Naive thymus-derived CD8-positive, alpha-beta T cell (primary cell): ENCODE data around the gene MAFB. TPM values are rescaled to one million over a fixed set of nuclear protein-coding genes. Genes with fewer than 3 reads are reported as not detected.

Source experiments
- ATAC-seq, 2 donors: fragments of 150-1000 bp; cut with Tn5 transposase in 1 of 2; sonication (Bioruptor Pico), chemical (Tn5 transposase) in 1 of 2; 1 replicate in 1 of 2; 2 replicates in 1 of 2; pipeline ENCODE4 v1.10.0; 2021; ENCODE audit warnings: mild to moderate bottlenecking in 2 of 2, moderate library complexity in 2 of 2
- POLR2A ChIA-PET: fragments of 350-600 bp; sonication (Branson Sonifier 250); formaldehyde crosslinking; loops from one replicate; lab custom pipeline; 2021; ENCODE audit warnings: antibody characterized with exemption; lab: Charles Lee
- DNase-seq, 10 donors: peaks; one replicate each; pipeline versions ENCODE4 v3.0.0 to v3.0.0-alpha.2; 2020 to 2022
- H3K27ac Mint-ChIP-seq, 10 donors: one replicate each; pipeline ENCODE4 v1.8.0; 2020 to 2022; ENCODE audit warnings: mild to moderate bottlenecking in 10 of 10, mixed read lengths in 10 of 10, moderate library complexity in 4 of 10, inconsistent platforms in 1 of 10
- H3K27me3 Mint-ChIP-seq, 5 donors: one replicate each; pipeline ENCODE4 v1.8.0; 2021 to 2022; ENCODE audit warnings: mixed read lengths in 5 of 5
- H3K36me3 Mint-ChIP-seq, 3 donors: one replicate each; pipeline ENCODE4 v1.8.0; 2020 to 2022; ENCODE audit warnings: mixed read lengths in 3 of 3, mild to moderate bottlenecking in 2 of 3, inconsistent platforms in 1 of 3
- H3K4me1 Mint-ChIP-seq, 4 donors: one replicate each; pipeline ENCODE4 v1.8.0; 2021 to 2022; ENCODE audit warnings: mixed read lengths in 4 of 4
- H3K4me3 Mint-ChIP-seq, 10 donors: one replicate each; pipeline ENCODE4 v1.8.0; 2020 to 2022; ENCODE audit warnings: mild to moderate bottlenecking in 10 of 10, mixed read lengths in 10 of 10, moderate library complexity in 6 of 10, inconsistent platforms in 1 of 10
- H3K9me3 Mint-ChIP-seq, 9 donors: one replicate each; pipeline ENCODE4 v1.8.0; 2020 to 2022; ENCODE audit warnings: mixed read lengths in 9 of 9, mild to moderate bottlenecking in 3 of 9, inconsistent platforms in 1 of 9, moderate library complexity in 1 of 9
- polyA plus RNA-seq, 3 donors: library from polyadenylated mRNA; unstranded; fragments of 300-500 nt; fragmentation: Illumina TruSeq; gene quantifications; one replicate each; pipeline ENCODE4 v1.2.3, GENCODE V29; 2021
- total RNA-seq, 8 experiments: library from RNA in 2 of 8; stranded (reverse) in 2 of 8; gene quantifications; one replicate each; pipeline ENCODE4 v1.2.3 and lab custom pipeline; 2021 to 2026

The MAFB gene
- total and polyA plus RNA-seq, 5 experiments from 2014 or later = 0.08 to 1.3 (median 1.1) TPM; not detected in 2

- Mint-ChIP-seq H3K4me1 (no peaks in the 10 kb centered on the region), H3K27me3 (peaks cover 0 to 10% (median 8%) of the 10 kb centered on the region in 5 donors), H3K4me3 (no peak overlapping the region), H3K36me3 (no peaks in the 10 kb centered on the region), H3K27ac (no peak overlapping the region), H3K9me3 (no peaks in the 10 kb centered on the region)
- ATAC-seq = no peak
- POLR2A ChIA-PET = no interaction called here
- no peak for DNase-seq
Observed at GRCh38 chr20:40659567-40659966, 29.5 kb downstream of the MAFB start.

GRCh38 chr20:40658509-40658908 lies 30.5 kb downstream of the MAFB start:
- no peak overlapping the region for H3K27ac Mint-ChIP-seq
- DNase-seq = no peak
- no peaks in the 10 kb centered on the region for H3K4me1 Mint-ChIP-seq
- H3K9me3 Mint-ChIP-seq = no peaks in the 10 kb centered on the region
- no peaks in the 10 kb centered on the region for H3K36me3 Mint-ChIP-seq
- POLR2A ChIA-PET = no interaction called here
- no peak for ATAC-seq
- H3K4me3 Mint-ChIP-seq = no peak overlapping the region
- peaks cover 2 to 14% (median 8%) of the 10 kb centered on the region in 5 donors for H3K27me3 Mint-ChIP-seq

- no peak overlapping the region for H3K4me3 Mint-ChIP-seq
- ATAC-seq (no peak), DNase-seq (no peak)
- peaks cover 2 to 13% (median 9%) of the 10 kb centered on the region in 5 donors for H3K27me3 Mint-ChIP-seq
- H3K27ac Mint-ChIP-seq = no peak overlapping the region
- no peaks in the 10 kb centered on the region for H3K4me1 Mint-ChIP-seq
- H3K9me3 Mint-ChIP-seq = peaks cover 0 to 2% (median 0%) of the 10 kb centered on the region in 9 donors
- POLR2A ChIA-PET = no interaction called here
- no peaks in the 10 kb centered on the region for H3K36me3 Mint-ChIP-seq
Observed at GRCh38 chr20:40657526-40657925, 31.5 kb downstream of the MAFB start.

- POLR2A ChIA-PET = interaction anchor here (0.6 kb wide), 1 partner anchor 1644 kb away, joined by 4 read pairs; no protein-coding TSS in a partner anchor
Observed at GRCh38 chr20:40655451-40655850, 33.6 kb downstream of the MAFB start.

GRCh38 chr20:40654876-40655275 lies 34.2 kb downstream of the MAFB start:
- Mint-ChIP-seq H3K9me3 (peaks cover 0 to 2% (median 0%) of the 10 kb centered on the region in 9 donors), H3K4me3 (no peak overlapping the region), H3K27me3 (peaks cover 2 to 13% (median 8%) of the 10 kb centered on the region in 5 donors), H3K27ac (no peak overlapping the region), H3K36me3 (no peaks in the 10 kb centered on the region), H3K4me1 (no peaks in the 10 kb centered on the region)
- DNase-seq (no peak), ATAC-seq (no peak)
- POLR2A ChIA-PET = interaction anchor here (0.6 kb wide), 1 partner anchor 1644 kb away, joined by 4 read pairs; no protein-coding TSS in a partner anchor

More at GRCh38 chr20:40655451-40655850, 33.6 kb downstream of the MAFB start:
- H3K27me3 Mint-ChIP-seq = peaks cover 2 to 13% (median 8%) of the 10 kb centered on the region in 5 donors
- H3K4me1 Mint-ChIP-seq = no peaks in the 10 kb centered on the region
- no peak for ATAC-seq
- H3K36me3 Mint-ChIP-seq = no peaks in the 10 kb centered on the region
- H3K4me3 Mint-ChIP-seq = no peak overlapping the region
- peaks cover 0 to 2% (median 0%) of the 10 kb centered on the region in 9 donors for H3K9me3 Mint-ChIP-seq
- H3K27ac Mint-ChIP-seq = no peak overlapping the region
- no peak for DNase-seq

GRCh38 chr20:40652441-40652987 lies 36.5 kb downstream of the MAFB start:
- Mint-ChIP-seq H3K27me3 (peaks cover 5 to 19% (median 14%) of the 10 kb centered on the region in 5 donors), H3K27ac (no peak overlapping the region), H3K4me1 (no peaks in the 10 kb centered on the region), H3K36me3 (no peaks in the 10 kb centered on the region), H3K9me3 (peaks cover 0 to 2% (median 0%) of the 10 kb centered on the region in 9 donors), H3K4me3 (no peak overlapping the region)
- POLR2A ChIA-PET = no interaction called here
- ATAC-seq = no peak
- no peak for DNase-seq

- POLR2A ChIA-PET = no interaction called here
- Mint-ChIP-seq H3K4me1 (peaks cover 0 to 2% (median 0%) of the 10 kb centered on the region in 4 donors), H3K4me3 (no peak overlapping the region), H3K27ac (no peak overlapping the region), H3K27me3 (peaks cover 5 to 30% (median 19%) of the 10 kb centered on the region in 5 donors), H3K36me3 (no peaks in the 10 kb centered on the region), H3K9me3 (peaks cover 0 to 2% (median 0%) of the 10 kb centered on the region in 9 donors)
- DNase-seq = no peak
- ATAC-seq = no peak
Observed at GRCh38 chr20:40651151-40651550, 37.9 kb downstream of the MAFB start.

GRCh38 chr20:40650707-40651106 lies 38.3 kb downstream of the MAFB start:
- Mint-ChIP-seq H3K4me3 (no peak overlapping the region), H3K27ac (no peak overlapping the region), H3K36me3 (no peaks in the 10 kb centered on the region), H3K9me3 (peaks cover 0 to 2% (median 0%) of the 10 kb centered on the region in 9 donors), H3K27me3 (peaks cover 5 to 30% (median 21%) of the 10 kb centered on the region in 5 donors), H3K4me1 (peaks cover 0 to 2% (median 0%) of the 10 kb centered on the region in 4 donors)
- no peak for ATAC-seq
- no peak for DNase-seq
- POLR2A ChIA-PET = no interaction called here

GRCh38 chr20:40648210-40649072 lies 40.6 kb downstream of the MAFB start:
- Mint-ChIP-seq H3K27me3 (peaks cover 5 to 23% (median 16%) of the 10 kb centered on the region in 5 donors), H3K27ac (no peak overlapping the region), H3K36me3 (no peaks in the 10 kb centered on the region), H3K4me3 (no peak overlapping the region), H3K4me1 (peaks cover 0 to 2% (median 0%) of the 10 kb centered on the region in 4 donors), H3K9me3 (peaks cover 0 to 2% (median 0%) of the 10 kb centered on the region in 9 donors)
- no peak for DNase-seq
- POLR2A ChIA-PET = no interaction called here
- ATAC-seq = no peak

GRCh38 chr20:40646813-40647212 lies 42.2 kb downstream of the MAFB start:
- Mint-ChIP-seq H3K4me3 (no peak overlapping the region), H3K9me3 (no peaks in the 10 kb centered on the region), H3K27me3 (peaks cover 5 to 20% (median 13%) of the 10 kb centered on the region in 5 donors), H3K36me3 (no peaks in the 10 kb centered on the region), H3K27ac (no peak overlapping the region), H3K4me1 (peaks cover 0 to 2% (median 0%) of the 10 kb centered on the region in 4 donors)
- no peak for ATAC-seq
- POLR2A ChIA-PET = no interaction called here
- no peak for DNase-seq

GRCh38 chr20:40646361-40646760 lies 42.7 kb downstream of the MAFB start:
- H3K4me1 Mint-ChIP-seq = peaks cover 0 to 2% (median 0%) of the 10 kb centered on the region in 4 donors
- H3K36me3 Mint-ChIP-seq = no peaks in the 10 kb centered on the region
- no peak for DNase-seq
- peaks cover 5 to 20% (median 13%) of the 10 kb centered on the region in 5 donors for H3K27me3 Mint-ChIP-seq
- no peak overlapping the region for H3K27ac Mint-ChIP-seq
- no peak for ATAC-seq
- H3K9me3 Mint-ChIP-seq = no peaks in the 10 kb centered on the region
- no peak overlapping the region for H3K4me3 Mint-ChIP-seq
- POLR2A ChIA-PET = no interaction called here

- Mint-ChIP-seq H3K9me3 (peaks cover 0 to under 1% (median 0%) of the 10 kb centered on the region in 9 donors), H3K4me3 (no peak overlapping the region), H3K27ac (no peak overlapping the region), H3K4me1 (peaks cover 0 to 2% (median 0%) of the 10 kb centered on the region in 4 donors), H3K36me3 (no peaks in the 10 kb centered on the region), H3K27me3 (peaks cover 5 to 20% (median 13%) of the 10 kb centered on the region in 5 donors)
- ATAC-seq (no peak), DNase-seq (no peak)
- POLR2A ChIA-PET = no interaction called here
Observed at GRCh38 chr20:40644863-40645262, 44.2 kb downstream of the MAFB start.

- Mint-ChIP-seq H3K36me3 (no peaks in the 10 kb centered on the region), H3K27ac (no peak overlapping the region), H3K27me3 (peaks cover 8 to 20% (median 19%) of the 10 kb centered on the region in 5 donors), H3K4me3 (no peak overlapping the region), H3K4me1 (peaks cover 0 to 2% (median 0%) of the 10 kb centered on the region in 4 donors), H3K9me3 (peaks cover 0 to 10% (median 0%) of the 10 kb centered on the region in 9 donors)
- ATAC-seq = no peak
- no peak for DNase-seq
- POLR2A ChIA-PET = no interaction called here
Observed at GRCh38 chr20:40643891-40644290, 45.1 kb downstream of the MAFB start.
